ENCODE results near the gene CCDC8. TPM values are rescaled to one million over a fixed set of nuclear protein-coding genes. Genes with fewer than 3 reads are reported as not detected.

Gene CCDC8
- polyA plus RNA-seq, 1 of the 3 experiments (the other 2 are of a cell fraction) = 0.03 TPM

DNA sequence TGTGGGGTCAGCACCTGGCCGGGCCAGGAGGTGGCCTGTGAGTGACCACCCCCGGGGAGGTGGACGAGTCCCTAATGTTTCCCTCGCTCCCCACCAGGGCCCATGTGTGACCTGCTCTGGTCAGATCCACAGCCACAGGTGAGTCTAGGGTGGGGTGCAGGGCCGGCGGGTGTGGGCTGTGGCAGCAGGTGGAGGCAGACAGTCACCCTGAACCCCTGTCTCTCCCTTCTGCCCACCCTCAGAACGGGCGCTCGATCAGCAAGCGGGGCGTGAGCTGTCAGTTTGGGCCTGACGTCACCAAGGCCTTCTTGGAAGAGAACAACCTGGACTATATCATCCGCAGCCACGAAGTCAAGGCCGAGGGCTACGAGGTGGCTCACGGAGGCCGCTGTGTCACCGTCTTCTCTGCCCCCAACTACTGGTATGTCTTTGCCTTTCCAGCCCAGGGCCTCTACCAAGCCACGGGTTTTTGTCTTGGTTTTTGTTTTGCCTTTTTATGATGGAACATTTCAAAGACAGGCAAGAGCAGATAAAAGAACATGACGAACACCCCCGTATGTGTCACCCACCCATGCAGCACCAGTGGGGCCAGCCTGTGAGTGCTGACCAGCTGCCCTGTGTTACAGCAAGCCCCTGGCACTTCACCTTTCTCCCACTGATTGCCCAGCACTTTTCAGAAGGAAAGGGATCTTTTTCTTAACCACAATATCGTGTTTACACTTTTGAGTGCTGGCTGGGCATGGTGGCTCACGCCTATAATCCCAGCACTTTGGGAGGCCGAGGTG lies 24.9 kb downstream of the CCDC8 start:
- H3K9me2 ChIP-seq = no peaks in the 10 kb centered on the region
- H3K36me3 ChIP-seq (replicated peaks in 1 of 2; ENCODE audit: control insufficient read depth in 1 of 2, insufficient read depth in 2 of 2, low read length in 1 of 2) = peaks cover 31 to 57% of the 10 kb centered on the region in 2 experiments
- ChIA-PET CTCF (interaction anchor here (0.6 to 1.5 kb wide), 2 partner anchors 94 to 99 kb away, joined by 3 to 4 read pairs; no protein-coding TSS in a partner anchor), POLR2A (no interaction called here)
- no peaks in the 10 kb centered on the region for H3K79me2 ChIP-seq (ENCODE audit: insufficient read depth)
- H3K9me3 ChIP-seq = no peaks in the 10 kb centered on the region
- H2AFZ ChIP-seq (ENCODE audit: low read depth) = no peak overlapping the region
- DNase-seq = no peak
- no peak overlapping the region for H3K4me3 ChIP-seq (ENCODE audit: low read depth in 2 of 2, low read length in 1 of 2)
- WGBS (ENCODE audit: low lambda C conversion rate) = 92% methylated on average over 21 of the region's 25 CpGs
- no peak overlapping the region for H3K27ac ChIP-seq (ENCODE audit: low read depth in 2 of 2, low read length in 1 of 2)
- H3K27me3 ChIP-seq (ENCODE audit: insufficient read depth) = no peaks in the 10 kb centered on the region
- no peak overlapping the region for H3K4me2 ChIP-seq
- TF ChIP-seq TCF12 (IDR thresholded peaks at IDR 0.05) = no peak
- TF ChIP-seq TEAD4 (IDR thresholded peaks at IDR 0.05; ENCODE audit: borderline replicate concordance, insufficient read depth) = no peak
- TF ChIP-seq JUND (IDR thresholded peaks at IDR 0.05) = no peak
- TF ChIP-seq NRF1 (IDR thresholded peaks at IDR 0.05; ENCODE audit: low read depth, low read length) = no peak
- no peak for TF ChIP-seq YY1 (IDR thresholded peaks at IDR 0.05; ENCODE audit: low read depth)
- TF ChIP-seq, protein P1, sequence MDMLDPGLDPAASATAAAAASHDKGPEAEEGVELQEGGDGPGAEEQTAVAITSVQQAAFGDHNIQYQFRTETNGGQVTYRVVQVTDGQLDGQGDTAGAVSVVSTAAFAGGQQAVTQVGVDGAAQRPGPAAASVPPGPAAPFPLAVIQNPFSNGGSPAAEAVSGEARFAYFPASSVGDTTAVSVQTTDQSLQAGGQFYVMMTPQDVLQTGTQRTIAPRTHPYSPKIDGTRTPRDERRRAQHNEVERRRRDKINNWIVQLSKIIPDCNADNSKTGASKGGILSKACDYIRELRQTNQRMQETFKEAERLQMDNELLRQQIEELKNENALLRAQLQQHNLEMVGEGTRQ (IDR thresholded peaks at IDR 0.05; ENCODE audit: borderline replicate concordance, low read depth, low read length) = no peak
- no peak for TF ChIP-seq SIN3A (IDR thresholded peaks at IDR 0.05; ENCODE audit: borderline replicate concordance, low read depth, low read length)
- no peak for TF ChIP-seq EP300 (IDR thresholded peaks at IDR 0.05; ENCODE audit: borderline replicate concordance in 1 of 2, low read depth in 1 of 2, low read length in 1 of 2)
- TF ChIP-seq FOSL2 (IDR thresholded peaks at IDR 0.05; ENCODE audit: borderline replicate concordance, low read depth) = no peak
- no peak for TF ChIP-seq RAD21 (IDR thresholded peaks at IDR 0.05; ENCODE audit: low read length)
- TF ChIP-seq, protein P2, sequence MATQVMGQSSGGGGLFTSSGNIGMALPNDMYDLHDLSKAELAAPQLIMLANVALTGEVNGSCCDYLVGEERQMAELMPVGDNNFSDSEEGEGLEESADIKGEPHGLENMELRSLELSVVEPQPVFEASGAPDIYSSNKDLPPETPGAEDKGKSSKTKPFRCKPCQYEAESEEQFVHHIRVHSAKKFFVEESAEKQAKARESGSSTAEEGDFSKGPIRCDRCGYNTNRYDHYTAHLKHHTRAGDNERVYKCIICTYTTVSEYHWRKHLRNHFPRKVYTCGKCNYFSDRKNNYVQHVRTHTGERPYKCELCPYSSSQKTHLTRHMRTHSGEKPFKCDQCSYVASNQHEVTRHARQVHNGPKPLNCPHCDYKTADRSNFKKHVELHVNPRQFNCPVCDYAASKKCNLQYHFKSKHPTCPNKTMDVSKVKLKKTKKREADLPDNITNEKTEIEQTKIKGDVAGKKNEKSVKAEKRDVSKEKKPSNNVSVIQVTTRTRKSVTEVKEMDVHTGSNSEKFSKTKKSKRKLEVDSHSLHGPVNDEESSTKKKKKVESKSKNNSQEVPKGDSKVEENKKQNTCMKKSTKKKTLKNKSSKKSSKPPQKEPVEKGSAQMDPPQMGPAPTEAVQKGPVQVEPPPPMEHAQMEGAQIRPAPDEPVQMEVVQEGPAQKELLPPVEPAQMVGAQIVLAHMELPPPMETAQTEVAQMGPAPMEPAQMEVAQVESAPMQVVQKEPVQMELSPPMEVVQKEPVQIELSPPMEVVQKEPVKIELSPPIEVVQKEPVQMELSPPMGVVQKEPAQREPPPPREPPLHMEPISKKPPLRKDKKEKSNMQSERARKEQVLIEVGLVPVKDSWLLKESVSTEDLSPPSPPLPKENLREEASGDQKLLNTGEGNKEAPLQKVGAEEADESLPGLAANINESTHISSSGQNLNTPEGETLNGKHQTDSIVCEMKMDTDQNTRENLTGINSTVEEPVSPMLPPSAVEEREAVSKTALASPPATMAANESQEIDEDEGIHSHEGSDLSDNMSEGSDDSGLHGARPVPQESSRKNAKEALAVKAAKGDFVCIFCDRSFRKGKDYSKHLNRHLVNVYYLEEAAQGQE (IDR thresholded peaks at IDR 0.05; ENCODE audit: low read depth, low read length) = no peak
- TF ChIP-seq RXRA (IDR thresholded peaks at IDR 0.05; ENCODE audit: borderline replicate concordance, low read depth) = no peak
- TF ChIP-seq, protein P3, sequence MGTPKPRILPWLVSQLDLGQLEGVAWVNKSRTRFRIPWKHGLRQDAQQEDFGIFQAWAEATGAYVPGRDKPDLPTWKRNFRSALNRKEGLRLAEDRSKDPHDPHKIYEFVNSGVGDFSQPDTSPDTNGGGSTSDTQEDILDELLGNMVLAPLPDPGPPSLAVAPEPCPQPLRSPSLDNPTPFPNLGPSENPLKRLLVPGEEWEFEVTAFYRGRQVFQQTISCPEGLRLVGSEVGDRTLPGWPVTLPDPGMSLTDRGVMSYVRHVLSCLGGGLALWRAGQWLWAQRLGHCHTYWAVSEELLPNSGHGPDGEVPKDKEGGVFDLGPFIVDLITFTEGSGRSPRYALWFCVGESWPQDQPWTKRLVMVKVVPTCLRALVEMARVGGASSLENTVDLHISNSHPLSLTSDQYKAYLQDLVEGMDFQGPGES (IDR thresholded peaks at IDR 0.05; ENCODE audit: low read depth, low read length) = no peak
- TF ChIP-seq NFIC (IDR thresholded peaks at IDR 0.05; ENCODE audit: borderline replicate concordance) = no peak
- TF ChIP-seq, protein P4, sequence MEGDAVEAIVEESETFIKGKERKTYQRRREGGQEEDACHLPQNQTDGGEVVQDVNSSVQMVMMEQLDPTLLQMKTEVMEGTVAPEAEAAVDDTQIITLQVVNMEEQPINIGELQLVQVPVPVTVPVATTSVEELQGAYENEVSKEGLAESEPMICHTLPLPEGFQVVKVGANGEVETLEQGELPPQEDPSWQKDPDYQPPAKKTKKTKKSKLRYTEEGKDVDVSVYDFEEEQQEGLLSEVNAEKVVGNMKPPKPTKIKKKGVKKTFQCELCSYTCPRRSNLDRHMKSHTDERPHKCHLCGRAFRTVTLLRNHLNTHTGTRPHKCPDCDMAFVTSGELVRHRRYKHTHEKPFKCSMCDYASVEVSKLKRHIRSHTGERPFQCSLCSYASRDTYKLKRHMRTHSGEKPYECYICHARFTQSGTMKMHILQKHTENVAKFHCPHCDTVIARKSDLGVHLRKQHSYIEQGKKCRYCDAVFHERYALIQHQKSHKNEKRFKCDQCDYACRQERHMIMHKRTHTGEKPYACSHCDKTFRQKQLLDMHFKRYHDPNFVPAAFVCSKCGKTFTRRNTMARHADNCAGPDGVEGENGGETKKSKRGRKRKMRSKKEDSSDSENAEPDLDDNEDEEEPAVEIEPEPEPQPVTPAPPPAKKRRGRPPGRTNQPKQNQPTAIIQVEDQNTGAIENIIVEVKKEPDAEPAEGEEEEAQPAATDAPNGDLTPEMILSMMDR (IDR thresholded peaks at IDR 0.05) = no peak
- H4K20me1 ChIP-seq (ENCODE audit: insufficient read depth) = no peaks in the 10 kb centered on the region
- H3F3A ChIP-seq (replicated peaks; ENCODE audit: insufficient read depth) = peaks cover 3% of the 10 kb centered on the region
- H3K4me1 ChIP-seq (ENCODE audit: control insufficient read depth in 1 of 2, insufficient read depth in 2 of 2, low read depth in 1 of 2, low read length in 1 of 2) = no peaks in the 10 kb centered on the region
- H3K9ac ChIP-seq = no peak overlapping the region

Data from SK-N-SH (cell line).